ENCODE measurements around the gene CCDC159.

GRCh38 chr19:11331502-11331901 lies 14.8 kb upstream of the CCDC159 start:
- TF ChIP-seq, protein P1, sequence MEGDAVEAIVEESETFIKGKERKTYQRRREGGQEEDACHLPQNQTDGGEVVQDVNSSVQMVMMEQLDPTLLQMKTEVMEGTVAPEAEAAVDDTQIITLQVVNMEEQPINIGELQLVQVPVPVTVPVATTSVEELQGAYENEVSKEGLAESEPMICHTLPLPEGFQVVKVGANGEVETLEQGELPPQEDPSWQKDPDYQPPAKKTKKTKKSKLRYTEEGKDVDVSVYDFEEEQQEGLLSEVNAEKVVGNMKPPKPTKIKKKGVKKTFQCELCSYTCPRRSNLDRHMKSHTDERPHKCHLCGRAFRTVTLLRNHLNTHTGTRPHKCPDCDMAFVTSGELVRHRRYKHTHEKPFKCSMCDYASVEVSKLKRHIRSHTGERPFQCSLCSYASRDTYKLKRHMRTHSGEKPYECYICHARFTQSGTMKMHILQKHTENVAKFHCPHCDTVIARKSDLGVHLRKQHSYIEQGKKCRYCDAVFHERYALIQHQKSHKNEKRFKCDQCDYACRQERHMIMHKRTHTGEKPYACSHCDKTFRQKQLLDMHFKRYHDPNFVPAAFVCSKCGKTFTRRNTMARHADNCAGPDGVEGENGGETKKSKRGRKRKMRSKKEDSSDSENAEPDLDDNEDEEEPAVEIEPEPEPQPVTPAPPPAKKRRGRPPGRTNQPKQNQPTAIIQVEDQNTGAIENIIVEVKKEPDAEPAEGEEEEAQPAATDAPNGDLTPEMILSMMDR (IDR thresholded peaks at IDR 0.05): no peak
- TF ChIP-seq EZH2phosphoT487 (IDR thresholded peaks at IDR 0.05) (no peak), EZH2 (IDR thresholded peaks at IDR 0.05) (no peak)

Measured in neural progenitor cell (in vitro differentiated cells).